Activated naive CD4-positive, alpha-beta T cell treated with Interleukin-2 at 50 U/mL for 16 hours (primary cell): ENCODE data around the gene MVD.
"Not testable (repeated sequence)": the region's sequence is repeated elsewhere in the genome, so short reads cannot be mapped to it uniquely, and the experiment has no call there.

Experiments
- DNase-seq: peaks from one replicate; pipeline ENCODE4 v3.0.0-alpha.2; 2020

MVD gene

GRCh38 chr16:88619859-88620815 lies 42.8 kb downstream of the MVD start:
- peak; percentile 64 for DNase-seq

- no peak for DNase-seq
Measured at GRCh38 chr16:88618956-88619667, 43.8 kb downstream of the MVD start.

- DNase-seq, result no peak
Measured at GRCh38 chr16:88618182-88618955, 44.5 kb downstream of the MVD start.

GRCh38 chr16:88617268-88618031 lies 45.4 kb downstream of the MVD start:
- DNase-seq, result no peak

GRCh38 chr16:88616736-88617135 lies 46.2 kb downstream of the MVD start:
- no peak for DNase-seq

GRCh38 chr16:88616320-88616719 lies 46.6 kb downstream of the MVD start:
- DNase-seq, result no peak

- no peak for DNase-seq
Measured at GRCh38 chr16:88614818-88615580, 47.9 kb downstream of the MVD start.

GRCh38 chr16:88613911-88614817 lies 48.7 kb downstream of the MVD start:
- no peak for DNase-seq

- DNase-seq, result no peak
Measured at GRCh38 chr16:88613293-88613692, 49.6 kb downstream of the MVD start.

- DNase-seq, result no peak
Measured at GRCh38 chr16:88610909-88611812, 51.7 kb downstream of the MVD start.

- no peak for DNase-seq
Measured at GRCh38 chr16:88610080-88610479, 52.8 kb downstream of the MVD start.

- not testable (repeated sequence) for DNase-seq
Measured at GRCh38 chr16:88609426-88609825, 53.5 kb downstream of the MVD start.

GRCh38 chr16:88608076-88608475 lies 54.8 kb downstream of the MVD start:
- DNase-seq, result no peak

GRCh38 chr16:88606148-88606757 lies 56.6 kb downstream of the MVD start:
- DNase-seq, result no peak

- no peak for DNase-seq
Measured at GRCh38 chr16:88605186-88606147, 57.4 kb downstream of the MVD start.

- no peak for DNase-seq
Measured at GRCh38 chr16:88602091-88602490, 60.8 kb downstream of the MVD start.
